Spinal cord (tissue), 10 donors: ENCODE measurements around the gene IPCEF1. TPM values are rescaled to one million over a fixed set of nuclear protein-coding genes. Genes with fewer than 3 reads are reported as not detected.

Source experiments
- DNase-seq, 6 donors: peaks; one replicate each; pipeline versions ENCODE4 v3.0.0 to v3.0.0-alpha.2; 2013 to 2015; ENCODE audit warnings: low spot score in 6 of 6, low read depth in 4 of 6
- H3K27ac ChIP-seq: one replicate; pipeline ENCODE4 v1.5.1; 2013; ENCODE audit warnings: low read depth, low read length, control low read depth
- H3K27me3 ChIP-seq: one replicate; pipeline ENCODE4 v1.6.1; 2013; ENCODE audit warnings: low read length; ENCODE audit not compliant: control insufficient read depth, insufficient read depth
- H3K36me3 ChIP-seq: one replicate; pipeline ENCODE4 v1.6.1; 2013; ENCODE audit warnings: low read length; ENCODE audit not compliant: control insufficient read depth, insufficient read depth
- H3K4me1 ChIP-seq: one replicate; pipeline ENCODE4 v1.6.1; 2013; ENCODE audit warnings: low read length; ENCODE audit not compliant: control insufficient read depth, insufficient read depth
- H3K4me3 ChIP-seq: one replicate; pipeline ENCODE4 v1.5.1; 2013; ENCODE audit warnings: low read depth, low read length, control low read depth
- H3K9me3 ChIP-seq: one replicate; pipeline ENCODE4 v1.6.1; 2013; ENCODE audit warnings: low read length; ENCODE audit not compliant: control insufficient read depth, insufficient read depth
- WGBS: methylation state at CpG from one replicate; pipeline ENCODE4 v1.1.5; 2013; ENCODE audit warnings: missing lambda C conversion rate; ENCODE audit not compliant: insufficient coverage; 5-methylcytosine and 5-hydroxymethylcytosine counted together
- polyA plus RNA-seq, 2 donors: library from polyadenylated mRNA; unstranded; fragments of 120-200 nt; gene quantifications; one replicate each; pipeline ENCODE4 v1.2.1, GENCODE V29; 2013; ENCODE audit not compliant: insufficient read length in 2 of 2
- total RNA-seq, 2 donors: library from RNA; depleted of rRNA in 1 of 2; stranded (reverse); fragments of 120-200 nt in 1 of 2; fragments of >200 nt in 1 of 2; gene quantifications; one replicate each; pipeline versions ENCODE4 v1.2.3 to v1.2.4, GENCODE V29; 2013 to 2014
- donor health status: healthy.

IPCEF1 gene
- total and polyA plus RNA-seq, 4 donors = 5.4 to 11.8 (median 8.2) TPM

GRCh38 chr6:154289818-154290508, 66.6 kb downstream of the IPCEF1 start:
- Histone ChIP-seq H3K4me3 (no peak overlapping the region), H3K4me1 (no peaks in the 10 kb centered on the region), H3K36me3 (no peaks in the 10 kb centered on the region), H3K9me3 (no peaks in the 10 kb centered on the region), H3K27me3 (no peaks in the 10 kb centered on the region), H3K27ac (no peak overlapping the region)
- WGBS = 93% methylated on average over 2 of the region's 6 CpGs
- no peak for DNase-seq

GRCh38 chr6:154285826-154286225, 70.8 kb downstream of the IPCEF1 start:
- H3K9me3 ChIP-seq = no peaks in the 10 kb centered on the region
- H3K36me3 ChIP-seq = no peaks in the 10 kb centered on the region
- no peak overlapping the region for H3K4me3 ChIP-seq
- no peaks in the 10 kb centered on the region for H3K27me3 ChIP-seq
- no peaks in the 10 kb centered on the region for H3K4me1 ChIP-seq
- WGBS = no CpG with 5 or more reads among the region's 1 CpG
- no peak overlapping the region for H3K27ac ChIP-seq
- no peak for DNase-seq

GRCh38 chr6:154284313-154284853, 72.2 kb downstream of the IPCEF1 start:
- DNase-seq = no peak
- H3K27ac ChIP-seq = no peak overlapping the region
- H3K27me3 ChIP-seq = no peaks in the 10 kb centered on the region
- H3K4me3 ChIP-seq = no peak overlapping the region
- no peaks in the 10 kb centered on the region for H3K4me1 ChIP-seq
- H3K36me3 ChIP-seq = no peaks in the 10 kb centered on the region
- H3K9me3 ChIP-seq = no peaks in the 10 kb centered on the region
- 95% methylated on average over 3 of the region's 7 CpGs for WGBS

GRCh38 chr6:154280521-154280920, 76.1 kb downstream of the IPCEF1 start:
- H3K36me3 ChIP-seq = no peaks in the 10 kb centered on the region
- WGBS = no CpG with 5 or more reads among the region's 2 CpGs
- no peaks in the 10 kb centered on the region for H3K4me1 ChIP-seq
- H3K9me3 ChIP-seq = no peaks in the 10 kb centered on the region
- no peak overlapping the region for H3K27ac ChIP-seq
- H3K4me3 ChIP-seq = no peak overlapping the region
- DNase-seq = no peak
- H3K27me3 ChIP-seq = no peaks in the 10 kb centered on the region

- H3K27ac ChIP-seq = no peak overlapping the region
- 88% methylated on average over 5 of the region's 7 CpGs for WGBS
- no peak overlapping the region for H3K4me3 ChIP-seq
Observed at GRCh38 chr6:154277629-154278017, 79.0 kb downstream of the IPCEF1 start.

GRCh38 chr6:154276810-154277628, 79.6 kb downstream of the IPCEF1 start:
- no peak overlapping the region for H3K27ac ChIP-seq
- 43% methylated on average over 8 of the region's 11 CpGs for WGBS
- no peaks in the 10 kb centered on the region for H3K4me1 ChIP-seq
- DNase-seq = peak in 5 of 6 donors; percentile 17 to 88 (median 36)
- no peak overlapping the region for H3K4me3 ChIP-seq
- H3K9me3 ChIP-seq = no peaks in the 10 kb centered on the region
- no peaks in the 10 kb centered on the region for H3K27me3 ChIP-seq
- no peaks in the 10 kb centered on the region for H3K36me3 ChIP-seq

More at GRCh38 chr6:154277629-154278017, 79.0 kb downstream of the IPCEF1 start:
- H3K27me3 ChIP-seq = no peaks in the 10 kb centered on the region
- H3K9me3 ChIP-seq = no peaks in the 10 kb centered on the region
- no peaks in the 10 kb centered on the region for H3K4me1 ChIP-seq
- DNase-seq = no peak
- H3K36me3 ChIP-seq = no peaks in the 10 kb centered on the region

GRCh38 chr6:154274168-154274567, 82.4 kb downstream of the IPCEF1 start:
- no peak overlapping the region for H3K27ac ChIP-seq
- H3K4me3 ChIP-seq = no peak overlapping the region
- H3K36me3 ChIP-seq = no peaks in the 10 kb centered on the region
- WGBS = 60% methylated on average over 1 of the region's 2 CpGs
- no peaks in the 10 kb centered on the region for H3K9me3 ChIP-seq
- H3K4me1 ChIP-seq = no peaks in the 10 kb centered on the region
- peak in 1 of 6 donors; percentile 40 for DNase-seq
- no peaks in the 10 kb centered on the region for H3K27me3 ChIP-seq

GRCh38 chr6:154268486-154268885, 88.1 kb downstream of the IPCEF1 start:
- H3K4me3 ChIP-seq = no peak overlapping the region
- H3K9me3 ChIP-seq = no peaks in the 10 kb centered on the region
- no peaks in the 10 kb centered on the region for H3K27me3 ChIP-seq
- no peak for DNase-seq
- H3K27ac ChIP-seq = no peak overlapping the region
- no peaks in the 10 kb centered on the region for H3K4me1 ChIP-seq
- H3K36me3 ChIP-seq = no peaks in the 10 kb centered on the region
- 87% methylated on average over 3 of the region's 3 CpGs for WGBS

GRCh38 chr6:154267508-154268106, 89.0 kb downstream of the IPCEF1 start:
- Histone ChIP-seq H3K36me3 (no peaks in the 10 kb centered on the region), H3K4me1 (no peaks in the 10 kb centered on the region), H3K27ac (no peak overlapping the region), H3K27me3 (no peaks in the 10 kb centered on the region), H3K9me3 (no peaks in the 10 kb centered on the region), H3K4me3 (no peak overlapping the region)
- DNase-seq = no peak
- WGBS = 88% methylated on average over 3 of the region's 3 CpGs
